T-cell (primary cell): ENCODE measurements around the gene KEL. TPM values are rescaled to one million over a fixed set of nuclear protein-coding genes. Genes with fewer than 3 reads are reported as not detected.

Experiments used
- ATAC-seq, 4 experiments: fragments of 200-7000 bp in 3 of 4; fragments of 150-1000 bp in 1 of 4; cut with Tn5 transposase; replicated peaks in 1 of 4; 1 replicate in 3 of 4; 2 replicates in 1 of 4; pipeline ENCODE4 v1.10.0; 2021; ENCODE audit warnings: moderate library complexity in 3 of 4, mild to moderate bottlenecking in 2 of 4, moderate number of reproducible peaks in 1 of 4
- CTCF ChIA-PET, 2 donors: fragments of 300-600 bp; sonication (Branson Sonifier 250); formaldehyde crosslinking; loops; one replicate each; lab custom pipeline; 2022; ENCODE audit warnings: antibody characterized with exemption in 2 of 2; lab: Charles Lee
- POLR2A ChIA-PET, 2 donors: fragments of 300-600 bp; sonication (Branson Sonifier 250); formaldehyde crosslinking; loops; one replicate each; lab custom pipeline; 2022; ENCODE audit warnings: antibody characterized with exemption in 2 of 2; lab: Charles Lee
- DNase-seq, 35 experiments: peaks; one replicate each; pipeline versions ENCODE4 v3.0.0 to v3.0.0-alpha.2; 2013 to 2023
- H3K27ac ChIP-seq: one replicate; pipeline ENCODE4 v1.5.1; 2013; ENCODE audit warnings: low read length
- H3K27me3 ChIP-seq, 2 experiments: replicated peaks in 1 of 2; 1 replicate in 1 of 2; 2 replicates in 1 of 2; pipeline versions ENCODE4 v1.6.1 to v1.7.0; 2013; ENCODE audit warnings: low read length in 1 of 2, mixed read lengths in 1 of 2; ENCODE audit not compliant: control insufficient read depth in 2 of 2, insufficient read depth in 2 of 2; ENCODE audit errors: extremely low read depth in 1 of 2
- H3K36me3 ChIP-seq, 2 donors: 1 replicate in 1 of 2; 2 replicates in 1 of 2; pipeline versions ENCODE4 v1.6.1 to v1.7.0; 2013; ENCODE audit warnings: low read length in 1 of 2; ENCODE audit not compliant: control insufficient read depth in 2 of 2, insufficient read depth in 1 of 2; ENCODE audit errors: extremely low read depth in 1 of 2
- H3K4me1 ChIP-seq, 2 experiments: 1 replicate in 1 of 2; 2 replicates in 1 of 2; pipeline versions ENCODE4 v1.6.1 to v1.7.0; 2013; ENCODE audit warnings: low read length in 2 of 2, mixed read lengths in 1 of 2; ENCODE audit not compliant: insufficient read depth in 2 of 2, control insufficient read depth in 1 of 2; ENCODE audit errors: extremely low read depth in 1 of 2
- H3K4me3 ChIP-seq, 2 donors: 1 replicate in 1 of 2; 2 replicates in 1 of 2; pipeline versions ENCODE4 v1.5.1 to v1.7.0; 2013; ENCODE audit warnings: mild to moderate bottlenecking in 2 of 2, low read length in 1 of 2, moderate library complexity in 1 of 2; ENCODE audit not compliant: control insufficient read depth in 1 of 2; ENCODE audit errors: extremely low read depth in 1 of 2
- H3K9me3 ChIP-seq: 2 replicates; pipeline ENCODE4 v1.7.0; 2013
- H3K27ac Mint-ChIP-seq, 2 donors: one replicate each; pipeline ENCODE4 v1.8.0; 2020 to 2021; ENCODE audit warnings: mild to moderate bottlenecking in 2 of 2, mixed read lengths in 2 of 2
- H3K27me3 Mint-ChIP-seq, 2 donors: one replicate each; pipeline ENCODE4 v1.8.0; 2021 to 2022; ENCODE audit warnings: mixed read lengths in 2 of 2
- H3K36me3 Mint-ChIP-seq: one replicate; pipeline ENCODE4 v1.8.0; 2021; ENCODE audit warnings: mixed read lengths
- H3K4me1 Mint-ChIP-seq, 3 donors: one replicate each; pipeline ENCODE4 v1.8.0; 2020 to 2022; ENCODE audit warnings: mixed read lengths in 3 of 3, mild to moderate bottlenecking in 1 of 3
- H3K4me3 Mint-ChIP-seq, 3 donors: one replicate each; pipeline ENCODE4 v1.8.0; 2020 to 2022; ENCODE audit warnings: mild to moderate bottlenecking in 3 of 3, mixed read lengths in 3 of 3, moderate library complexity in 3 of 3
- H3K9me3 Mint-ChIP-seq, 3 donors: one replicate each; pipeline ENCODE4 v1.8.0; 2020 to 2022; ENCODE audit warnings: mixed read lengths in 3 of 3
- WGBS: methylation state at CpG from one replicate; pipeline ENCODE4 v1.1.5; 2013; ENCODE audit warnings: missing lambda C conversion rate; ENCODE audit not compliant: insufficient coverage; 5-methylcytosine and 5-hydroxymethylcytosine counted together
- total RNA-seq, 35 experiments: library from RNA in 6 of 35; stranded (reverse) in 6 of 35; fragments of 120-200 nt in 1 of 35; gene quantifications; one replicate each; pipeline versions ENCODE4 v1.2.1 to v1.2.4 and lab custom pipeline; 2013 to 2026

KEL gene
- total RNA-seq, 5 donors from 2014 or later (not counting 1 experiment from before 2014, with no cell fraction given), result 0.14 to 0.82 (median 0.28) TPM

DNA sequence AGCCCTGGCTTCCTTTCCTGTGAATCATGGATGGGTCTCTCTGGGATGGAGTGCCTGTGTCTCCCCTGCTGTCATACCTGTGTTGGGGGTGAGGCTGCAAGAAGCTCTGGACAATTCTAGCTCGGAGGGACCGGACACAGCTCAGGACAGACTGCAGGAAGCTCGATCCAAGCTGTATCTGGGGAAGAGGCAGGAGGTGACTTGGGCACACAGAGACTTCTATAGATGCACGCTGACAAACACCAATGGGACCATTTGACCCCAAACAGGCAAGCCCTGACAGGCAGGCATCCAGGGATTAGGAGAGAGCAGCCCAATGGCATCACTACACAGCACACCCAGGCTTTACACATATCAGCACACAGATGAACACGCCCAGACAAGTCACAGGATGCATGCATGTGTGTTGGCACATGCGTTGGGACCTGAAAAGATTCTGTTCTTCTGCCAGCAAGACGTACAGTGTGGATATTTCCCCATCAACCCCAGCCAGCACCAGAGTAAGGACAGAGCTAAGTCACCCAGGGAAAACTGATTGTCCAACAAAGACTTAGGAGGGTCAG lies 18.4 kb downstream of the KEL start:
- Histone ChIP-seq H3K27ac (no peak overlapping the region), H3K36me3 (no peaks in the 10 kb centered on the region), H3K9me3 (no peaks in the 10 kb centered on the region), H3K4me3 (no peak overlapping the region), H3K27me3 (peaks cover 0 to 36% of the 10 kb centered on the region in 2 experiments), H3K4me1 (no peaks in the 10 kb centered on the region)
- CTCF ChIA-PET, result no interaction called here
- peaks cover 12 to 21% of the 10 kb centered on the region in 2 donors for H3K27me3 Mint-ChIP-seq
- POLR2A ChIA-PET, result no interaction called here
- DNase-seq (no peak), ATAC-seq (no peak)
- no peaks in the 10 kb centered on the region for H3K4me1 Mint-ChIP-seq
- H3K27ac Mint-ChIP-seq, result no peak overlapping the region
- no peak overlapping the region for H3K4me3 Mint-ChIP-seq
- 58% methylated on average over 4 of the region's 7 CpGs for WGBS
- no peaks in the 10 kb centered on the region for H3K36me3 Mint-ChIP-seq
- H3K9me3 Mint-ChIP-seq, result no peaks in the 10 kb centered on the region

DNA sequence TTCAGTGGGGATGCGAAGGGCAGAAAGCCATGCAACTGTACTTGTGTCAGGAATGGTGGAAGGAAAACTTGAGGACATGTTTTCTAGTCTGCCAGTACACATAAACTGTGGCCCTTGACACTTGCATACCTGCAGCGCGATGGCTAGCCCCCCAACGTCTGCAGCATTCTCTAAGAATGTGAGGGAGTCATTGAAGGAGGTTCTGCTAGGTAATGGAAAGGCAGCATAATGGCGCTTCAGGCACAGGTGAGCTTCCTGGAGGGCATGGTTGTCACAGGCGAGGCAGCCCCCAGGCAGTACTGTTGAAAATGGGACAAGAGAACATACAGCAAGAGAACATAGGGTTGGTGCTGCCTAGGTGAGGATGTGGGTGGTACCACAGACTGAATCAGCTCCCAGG lies 19.4 kb downstream of the KEL start:
- CTCF ChIA-PET, result no interaction called here
- Mint-ChIP-seq H3K4me3 (no peak overlapping the region), H3K36me3 (no peaks in the 10 kb centered on the region), H3K27ac (no peak overlapping the region), H3K27me3 (peaks cover 8 to 19% of the 10 kb centered on the region in 2 donors), H3K4me1 (no peaks in the 10 kb centered on the region), H3K9me3 (no peaks in the 10 kb centered on the region)
- H3K9me3 ChIP-seq, result no peaks in the 10 kb centered on the region
- ATAC-seq, result no peak
- H3K4me3 ChIP-seq, result no peak overlapping the region
- DNase-seq, result no peak
- peaks cover 0 to 36% of the 10 kb centered on the region in 2 experiments for H3K27me3 ChIP-seq
- no peaks in the 10 kb centered on the region for H3K36me3 ChIP-seq
- no peaks in the 10 kb centered on the region for H3K4me1 ChIP-seq
- POLR2A ChIA-PET, result no interaction called here
- H3K27ac ChIP-seq, result no peak overlapping the region
- WGBS, result 89% methylated on average over 4 of the region's 6 CpGs

DNA sequence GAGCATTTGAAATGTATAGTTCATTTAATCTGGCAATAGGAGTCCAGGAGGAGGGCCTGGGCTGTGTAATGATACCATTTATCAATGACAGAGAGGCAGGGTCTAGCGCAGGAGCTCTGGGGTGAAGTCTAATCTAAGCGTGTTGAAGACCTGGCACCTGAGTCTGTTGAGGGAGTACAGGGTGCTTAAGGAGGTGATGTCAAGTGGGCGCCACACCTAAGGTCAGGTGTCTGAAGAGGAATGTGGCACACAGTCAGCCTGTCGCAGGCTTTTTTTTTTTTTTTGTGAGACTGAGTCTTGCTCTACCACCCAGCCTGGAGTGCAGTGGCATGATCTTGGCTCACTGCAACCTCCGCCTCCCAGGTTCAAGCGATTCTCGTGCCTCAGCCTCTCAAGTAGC lies 20.6 kb downstream of the KEL start:
- Histone ChIP-seq H3K4me3 (no peak overlapping the region), H3K9me3 (no peaks in the 10 kb centered on the region), H3K36me3 (no peaks in the 10 kb centered on the region), H3K4me1 (no peaks in the 10 kb centered on the region), H3K27ac (no peak overlapping the region), H3K27me3 (peaks cover 0 to 31% of the 10 kb centered on the region in 2 experiments)
- no peak for DNase-seq
- ATAC-seq, result no peak
- Mint-ChIP-seq H3K36me3 (no peaks in the 10 kb centered on the region), H3K4me1 (no peaks in the 10 kb centered on the region), H3K4me3 (no peak overlapping the region), H3K9me3 (no peaks in the 10 kb centered on the region), H3K27ac (no peak overlapping the region), H3K27me3 (peaks cover 8 to 16% of the 10 kb centered on the region in 2 donors)
- 88% methylated on average over 6 of the region's 7 CpGs for WGBS
- ChIA-PET CTCF (no interaction called here), POLR2A (no interaction called here)

DNA sequence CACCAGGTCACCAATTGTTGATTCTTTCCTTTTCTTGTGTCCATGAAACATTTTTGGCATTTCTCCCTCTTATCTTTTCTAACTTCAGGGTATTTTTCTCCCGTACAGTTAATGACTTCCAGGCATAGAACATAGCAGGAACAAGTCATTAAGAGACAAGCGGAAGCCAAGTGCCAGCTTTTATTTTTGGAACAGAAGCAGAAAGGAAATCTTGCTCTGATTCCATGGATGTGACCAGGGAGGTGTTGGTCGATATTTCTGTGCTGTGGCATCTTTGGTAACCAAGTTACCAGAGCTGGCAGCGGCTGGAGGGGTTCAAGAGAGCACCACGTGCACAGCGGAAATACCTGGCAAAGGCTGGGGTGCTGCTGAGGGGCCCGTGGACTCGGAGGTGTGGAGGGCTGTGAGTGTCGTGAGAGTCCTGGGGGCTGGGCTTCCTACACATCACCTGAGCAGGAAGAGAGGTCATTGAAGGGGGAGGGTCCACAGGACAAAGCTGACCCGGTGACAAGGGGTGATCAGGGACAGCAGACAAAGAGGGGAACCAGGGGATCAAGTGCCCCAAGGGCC lies 21.1 kb downstream of the KEL start:
- H3K36me3 Mint-ChIP-seq, result no peaks in the 10 kb centered on the region
- DNase-seq, result no peak
- POLR2A ChIA-PET, result no interaction called here
- H3K4me3 Mint-ChIP-seq, result no peak overlapping the region
- Histone ChIP-seq H3K4me1 (no peaks in the 10 kb centered on the region), H3K36me3 (no peaks in the 10 kb centered on the region), H3K4me3 (no peak overlapping the region), H3K9me3 (no peaks in the 10 kb centered on the region), H3K27me3 (peaks cover 0 to 33% of the 10 kb centered on the region in 2 experiments), H3K27ac (no peak overlapping the region)
- peaks cover 8 to 15% of the 10 kb centered on the region in 2 donors for H3K27me3 Mint-ChIP-seq
- H3K27ac Mint-ChIP-seq, result no peak overlapping the region
- no peak for ATAC-seq
- CTCF ChIA-PET, result interaction anchor here in 1 of 2 donors (0.6 kb wide), 1 partner anchor 363 kb away, joined by 3 read pairs; no protein-coding TSS in a partner anchor
- no peaks in the 10 kb centered on the region for H3K9me3 Mint-ChIP-seq
- WGBS, result 65% methylated on average over 5 of the region's 10 CpGs
- no peaks in the 10 kb centered on the region for H3K4me1 Mint-ChIP-seq

DNA sequence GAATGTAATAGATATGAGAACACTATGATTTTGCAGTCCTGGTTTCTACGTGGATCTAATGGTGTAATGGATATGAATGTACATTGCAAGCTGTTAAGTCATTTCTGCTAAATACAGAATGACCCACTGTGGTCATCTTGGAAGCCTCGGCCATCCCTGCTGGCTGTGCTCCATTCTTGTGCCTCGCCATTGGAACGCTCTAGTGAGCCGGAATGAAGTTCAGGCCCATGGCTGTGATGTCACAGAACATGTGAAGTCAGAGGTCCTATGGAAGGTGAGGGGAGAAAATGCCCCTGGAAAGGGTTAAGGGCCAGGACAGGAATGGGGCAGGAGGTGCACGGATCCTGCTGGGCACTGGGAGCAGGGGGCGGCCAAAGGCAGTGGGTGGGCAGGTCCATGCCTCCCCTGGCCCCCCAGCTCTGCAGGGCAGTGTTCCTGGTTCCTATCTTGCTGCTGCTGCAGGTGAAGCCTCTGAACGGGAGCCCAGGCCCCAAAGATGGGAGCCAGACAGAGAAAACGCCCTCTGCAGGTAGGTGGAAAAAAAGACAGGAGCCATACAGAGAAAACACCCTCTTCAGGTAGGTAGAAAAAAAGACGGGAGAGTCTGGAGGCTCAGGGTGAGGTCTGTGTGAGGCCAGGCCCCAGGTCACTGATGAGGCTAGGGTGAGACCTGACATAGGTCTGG lies 22.8 kb downstream of the KEL start, which contains the start of gene LLCFC1:
Gene LLCFC1, plus strand, starts transcription at position 259 of the 685 bp plus-strand sequence. Its CDS starts 138 bp downstream, at position 397.
- no peak within 1 kb of the TSS for H3K4me3 ChIP-seq
- Mint-ChIP-seq H3K4me3 (no peak within 1 kb of the TSS), H3K36me3 (no peaks in the 10 kb centered on the region), H3K27ac (no peak within 1 kb of the TSS), H3K9me3 (no peaks in the 10 kb centered on the region), H3K27me3 (peaks cover 8 to 16% of the 10 kb centered on the region in 2 donors), H3K4me1 (no peaks in the 10 kb centered on the region)
- H3K27ac ChIP-seq, result no peak within 1 kb of the TSS
- peaks cover 0 to 28% of the 10 kb centered on the region in 2 experiments for H3K27me3 ChIP-seq
- no peaks in the 10 kb centered on the region for H3K4me1 ChIP-seq
- POLR2A ChIA-PET, result no interaction called here
- 69% methylated on average over 5 of the region's 10 CpGs for WGBS
- H3K9me3 ChIP-seq, result no peaks in the 10 kb centered on the region
- DNase-seq (peak in 1 of 35 experiments; percentile 15), ATAC-seq (no peak)
- CTCF ChIA-PET, result no interaction called here
- H3K36me3 ChIP-seq, result no peaks in the 10 kb centered on the region

DNA sequence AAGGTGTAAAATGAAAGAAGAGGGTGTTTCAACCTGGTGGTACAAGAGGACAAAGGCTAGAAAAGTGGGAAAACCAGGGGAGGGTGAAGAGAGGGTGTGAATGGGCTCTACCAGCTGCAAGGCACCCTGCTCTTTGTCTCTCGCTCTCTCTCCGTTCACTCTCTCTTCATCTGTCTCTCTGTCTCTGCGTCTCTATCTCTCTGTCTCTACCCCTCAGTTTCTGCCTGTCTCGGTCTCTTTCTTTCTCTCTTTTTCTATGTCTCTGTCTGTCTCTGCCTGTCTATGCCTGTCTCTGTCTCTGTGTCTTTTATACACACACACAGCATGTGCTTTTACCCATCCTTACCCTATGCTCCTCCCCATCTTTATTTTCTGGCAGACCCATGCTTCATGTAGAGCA lies 23.6 kb downstream of the KEL start:
- no peaks in the 10 kb centered on the region for H3K9me3 ChIP-seq
- H3K27ac Mint-ChIP-seq, result no peak overlapping the region
- no peak overlapping the region for H3K4me3 Mint-ChIP-seq
- no peaks in the 10 kb centered on the region for H3K4me1 ChIP-seq
- no peaks in the 10 kb centered on the region for H3K36me3 Mint-ChIP-seq
- ChIA-PET CTCF (no interaction called here), POLR2A (no interaction called here)
- H3K4me3 ChIP-seq, result no peak overlapping the region
- WGBS, result 98% methylated on average over 4 of the region's 4 CpGs
- H3K27ac ChIP-seq, result no peak overlapping the region
- peaks cover 0 to 25% of the 10 kb centered on the region in 2 experiments for H3K27me3 ChIP-seq
- H3K36me3 ChIP-seq, result no peaks in the 10 kb centered on the region
- H3K4me1 Mint-ChIP-seq, result no peaks in the 10 kb centered on the region
- ATAC-seq, result no peak
- no peaks in the 10 kb centered on the region for H3K9me3 Mint-ChIP-seq
- peaks cover 5 to 15% of the 10 kb centered on the region in 2 donors for H3K27me3 Mint-ChIP-seq
- no peak for DNase-seq
